HG03565 (cell line): ENCODE results near the gene VAMP4.

ENCODE experiments used
- ATAC-seq: cut with Tn5 transposase; IDR thresholded peaks from one replicate; pipeline ENCODE4 v1.9.1; 2021; ENCODE audit warnings: mild to moderate bottlenecking, moderate library complexity; ENCODE audit not compliant: unreplicated experiment

VAMP4 gene

GRCh38 chr1:171741872-171742576 lies at the start of gene VAMP4:
VAMP4 (minus strand) TSS chr1:171742065; CDS start chr1:171738414, 3,651 bp downstream.
- ATAC-seq: peak; percentile 83

GRCh38 chr1:171790318-171790717 lies 48.5 kb upstream of the VAMP4 start:
- ATAC-seq: no peak

- no peak for ATAC-seq
These were observed 46.8 kb upstream of the VAMP4 start for GRCh38 chr1:171788696-171789095.

GRCh38 chr1:171787686-171788480 lies 46.0 kb upstream of the VAMP4 start:
- no peak for ATAC-seq

- no peak for ATAC-seq
These were observed 44.7 kb upstream of the VAMP4 start for GRCh38 chr1:171786534-171786933.

GRCh38 chr1:171785766-171786165 lies 43.9 kb upstream of the VAMP4 start:
- ATAC-seq: no peak

GRCh38 chr1:171784784-171785183 lies 42.9 kb upstream of the VAMP4 start:
- no peak for ATAC-seq

- no peak for ATAC-seq
These were observed 42.1 kb upstream of the VAMP4 start for GRCh38 chr1:171783816-171784530.

GRCh38 chr1:171781176-171781875 lies 39.5 kb upstream of the VAMP4 start, which contains the start of gene METTL13:
METTL13 (plus strand) TSS chr1:171781660; CDS start chr1:171781968, 308 bp downstream.
- ATAC-seq: peak; percentile 95

GRCh38 chr1:171780583-171781175 lies 38.8 kb upstream of the VAMP4 start:
- no peak for ATAC-seq

GRCh38 chr1:171772312-171772711 lies 30.4 kb upstream of the VAMP4 start:
- no peak for ATAC-seq

- ATAC-seq: no peak
These were observed 27.9 kb upstream of the VAMP4 start for GRCh38 chr1:171769754-171770153.

- ATAC-seq: no peak
These were observed 27.3 kb upstream of the VAMP4 start for GRCh38 chr1:171769171-171769570.

GRCh38 chr1:171763764-171764163 lies 21.9 kb upstream of the VAMP4 start:
- ATAC-seq: no peak

GRCh38 chr1:171762143-171762563 lies 20.3 kb upstream of the VAMP4 start:
- ATAC-seq: no peak

- no peak for ATAC-seq
These were observed 16.1 kb upstream of the VAMP4 start for GRCh38 chr1:171758011-171758410.

- no peak for ATAC-seq
These were observed 15.0 kb upstream of the VAMP4 start for GRCh38 chr1:171756856-171757255.

GRCh38 chr1:171754971-171755370 lies 13.1 kb upstream of the VAMP4 start:
- ATAC-seq: no peak

GRCh38 chr1:171754353-171754705 lies 12.5 kb upstream of the VAMP4 start:
- ATAC-seq: no peak

GRCh38 chr1:171753685-171754352 lies 12.0 kb upstream of the VAMP4 start:
- no peak for ATAC-seq
